ENCODE results near the gene FRMD4A. TPM values are rescaled to one million over a fixed set of nuclear protein-coding genes. Genes with fewer than 3 reads are reported as not detected.

The FRMD4A gene
- total RNA-seq, 2 donors from 2014 or later = 22.3 to 22.4 TPM

- WGBS, 2 experiments (ENCODE audit: insufficient coverage in 1 of 2, insufficient read length in 1 of 2) = 95 to 100% methylated on average over 3 to 4 of the region's 4 CpGs
- Histone ChIP-seq H3K4me1 (ENCODE audit: control insufficient read depth, insufficient read depth, low read length) (no peaks in the 10 kb centered on the region), H3K27ac (ENCODE audit: low read depth, low read length) (no peak overlapping the region), H3K36me3 (ENCODE audit: control insufficient read depth, insufficient read depth, low read length) (peaks cover 3% of the 10 kb centered on the region), H3K4me3 (ENCODE audit: low read length) (no peak overlapping the region), H3K9me3 (ENCODE audit: control insufficient read depth, low read length) (no peaks in the 10 kb centered on the region), H3K9ac (ENCODE audit: extremely low read depth, low read length, poor library complexity, severe bottlenecking) (no peak overlapping the region), H3K27me3 (ENCODE audit: control insufficient read depth, insufficient read depth, low read length, poor library complexity, severe bottlenecking) (no peaks in the 10 kb centered on the region)
- no peak overlapping the region for H3K27ac Mint-ChIP-seq
- H3K27me3 Mint-ChIP-seq (ENCODE audit: insufficient read depth) = no peaks in the 10 kb centered on the region
- no peak for TF ChIP-seq CTCF (conservative IDR thresholded peaks at IDR 0.05)
- H3K36me3 Mint-ChIP-seq (ENCODE audit: low read depth) = peaks cover 25% of the 10 kb centered on the region
- no peak overlapping the region for H3K4me3 Mint-ChIP-seq
- peaks cover 4% of the 10 kb centered on the region for H3K4me1 Mint-ChIP-seq
- DNase-seq = no peak
- no peaks in the 10 kb centered on the region for H3K9me3 Mint-ChIP-seq
These were observed 649.6 kb downstream of the FRMD4A start for GRCh38 chr10:13681095-13681494.

GRCh38 chr10:13678101-13678843, 652.5 kb downstream of the FRMD4A start:
- peaks cover 10% of the 10 kb centered on the region for H3K4me1 Mint-ChIP-seq
- WGBS, 2 experiments (ENCODE audit: insufficient coverage in 1 of 2, insufficient read length in 1 of 2) = 95 to 98% methylated on average over 7 to 13 of the region's 13 CpGs

More at GRCh38 chr10:13678101-13678843, 652.5 kb downstream of the FRMD4A start:
- H3K36me3 Mint-ChIP-seq (ENCODE audit: low read depth) = peaks cover 15% of the 10 kb centered on the region
- Histone ChIP-seq H3K9me3 (ENCODE audit: control insufficient read depth, low read length) (no peaks in the 10 kb centered on the region), H3K36me3 (ENCODE audit: control insufficient read depth, insufficient read depth, low read length) (peaks cover 3% of the 10 kb centered on the region), H3K4me3 (ENCODE audit: low read length) (no peak overlapping the region), H3K27ac (ENCODE audit: low read depth, low read length) (no peak overlapping the region), H3K4me1 (ENCODE audit: control insufficient read depth, insufficient read depth, low read length) (peaks cover 2% of the 10 kb centered on the region), H3K27me3 (ENCODE audit: control insufficient read depth, insufficient read depth, low read length, poor library complexity, severe bottlenecking) (no peaks in the 10 kb centered on the region), H3K9ac (ENCODE audit: extremely low read depth, low read length, poor library complexity, severe bottlenecking) (no peak overlapping the region)
- H3K4me3 Mint-ChIP-seq = no peak overlapping the region
- TF ChIP-seq CTCF (conservative IDR thresholded peaks at IDR 0.05) = no peak
- H3K27ac Mint-ChIP-seq = no peak overlapping the region
- no peaks in the 10 kb centered on the region for H3K27me3 Mint-ChIP-seq (ENCODE audit: insufficient read depth)
- DNase-seq = no peak
- H3K9me3 Mint-ChIP-seq = no peaks in the 10 kb centered on the region

Measured in endodermal cell (in vitro differentiated cells).